HG02571 (cell line): ENCODE data around the gene KIRREL3.

Source experiments
- ATAC-seq: cut with Tn5 transposase; IDR thresholded peaks from one replicate; pipeline ENCODE4 v1.9.1; 2021; ENCODE audit warnings: mild to moderate bottlenecking, moderate library complexity; ENCODE audit not compliant: unreplicated experiment

Gene KIRREL3

DNA sequence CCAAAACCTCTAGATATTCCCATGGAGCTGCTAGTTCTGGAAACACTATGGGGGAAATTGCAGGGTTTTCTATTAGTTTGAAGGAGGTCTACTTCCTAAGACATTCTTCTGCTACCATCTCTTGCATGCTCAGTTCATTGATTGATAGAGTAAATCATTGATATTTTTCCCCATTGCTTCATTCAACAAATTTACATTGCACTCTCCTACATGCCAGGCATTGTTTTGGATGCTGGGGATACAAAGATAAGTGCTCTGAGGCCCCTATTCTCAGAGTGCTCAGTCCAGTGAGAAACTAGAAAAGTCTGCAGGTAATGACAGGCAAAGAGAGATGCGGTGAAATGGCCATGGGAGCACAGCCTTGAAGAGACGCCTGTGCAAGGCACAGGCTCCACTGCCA lies 313.1 kb downstream of the KIRREL3 start:
- ATAC-seq: no peak

DNA sequence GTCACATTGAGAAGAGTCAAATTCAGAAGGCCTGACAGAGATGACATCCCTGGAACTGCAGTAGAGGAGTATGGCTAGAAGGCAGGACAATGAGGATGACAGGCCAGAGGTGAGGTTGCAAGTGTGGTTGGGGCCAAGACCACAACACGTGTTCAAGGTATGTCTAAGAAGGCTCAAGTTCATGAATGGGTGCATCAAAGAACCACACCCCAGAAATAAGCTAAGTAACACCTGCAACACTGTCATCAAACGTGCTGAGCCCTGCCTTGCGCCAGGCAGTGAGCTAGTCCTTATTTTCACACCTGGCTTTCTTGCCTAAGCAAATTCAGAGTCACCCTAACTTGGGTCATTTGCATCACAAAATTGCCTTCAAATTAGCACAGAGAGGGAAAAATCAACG lies 313.6 kb downstream of the KIRREL3 start:
- no peak for ATAC-seq

DNA sequence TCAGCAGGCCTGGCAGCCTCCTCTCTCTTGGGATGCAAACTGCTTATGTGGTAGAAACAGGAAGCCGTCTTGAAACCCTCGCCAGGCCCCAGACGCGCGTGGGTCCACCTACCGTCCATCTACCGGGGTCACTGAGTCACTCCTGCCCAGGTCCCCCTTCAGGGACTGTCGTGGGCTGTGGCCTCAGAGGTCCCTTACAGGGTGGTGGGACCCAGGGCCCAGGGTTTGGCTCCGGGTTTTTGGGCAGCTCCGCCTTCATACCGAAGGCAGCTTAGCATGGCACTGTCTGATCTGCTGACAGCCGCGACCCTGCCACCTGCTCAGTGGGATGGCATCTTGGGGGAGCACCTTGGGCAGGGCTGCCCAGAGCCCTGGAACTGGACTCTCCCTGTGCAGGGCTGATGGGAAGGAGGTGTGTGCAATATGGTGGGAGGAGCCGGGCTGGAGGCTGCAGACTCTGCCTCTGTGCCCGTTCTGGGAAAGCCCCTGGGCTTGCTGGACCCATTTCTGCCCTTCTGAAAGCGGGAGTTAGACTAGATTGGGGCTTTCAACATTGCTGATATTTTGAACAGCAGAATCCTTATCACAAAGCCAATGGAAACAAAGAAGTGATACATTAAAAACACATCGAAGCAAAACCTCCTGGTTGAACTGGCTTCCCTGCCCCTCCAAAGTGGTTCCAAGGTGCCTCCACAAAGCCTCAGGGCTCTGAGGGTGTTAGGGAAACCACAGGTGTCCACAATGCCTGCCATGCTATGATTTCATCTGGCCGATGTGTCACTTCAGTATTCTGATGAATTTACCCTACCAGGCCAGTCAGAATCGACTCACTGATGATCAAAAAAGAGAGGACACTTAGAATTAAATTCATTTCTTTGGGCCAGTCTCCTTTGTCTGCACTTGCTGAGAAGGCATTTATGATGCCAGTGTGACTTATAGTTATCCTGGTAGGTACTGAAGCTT lies 316.5 kb downstream of the KIRREL3 start:
- no peak for ATAC-seq

DNA sequence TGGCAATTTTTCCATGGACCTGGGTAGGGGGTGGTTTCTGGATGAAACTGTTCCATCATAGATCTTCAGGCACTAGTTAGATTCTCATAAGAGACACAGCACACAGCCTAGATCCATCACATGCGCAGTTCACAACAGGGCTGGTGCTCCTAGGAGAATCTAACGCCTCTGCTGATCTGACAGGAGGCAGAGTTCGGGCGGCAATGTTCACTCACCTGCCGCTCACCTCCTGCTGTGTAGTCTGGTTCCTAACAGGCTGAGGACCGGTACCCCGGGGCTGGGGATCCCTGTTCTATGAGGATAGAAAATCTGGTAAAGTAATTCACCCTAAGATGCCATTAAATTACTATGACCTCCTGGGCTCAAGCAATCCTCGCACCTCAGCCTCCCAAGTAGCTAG lies 318.0 kb downstream of the KIRREL3 start:
- ATAC-seq: no peak

DNA sequence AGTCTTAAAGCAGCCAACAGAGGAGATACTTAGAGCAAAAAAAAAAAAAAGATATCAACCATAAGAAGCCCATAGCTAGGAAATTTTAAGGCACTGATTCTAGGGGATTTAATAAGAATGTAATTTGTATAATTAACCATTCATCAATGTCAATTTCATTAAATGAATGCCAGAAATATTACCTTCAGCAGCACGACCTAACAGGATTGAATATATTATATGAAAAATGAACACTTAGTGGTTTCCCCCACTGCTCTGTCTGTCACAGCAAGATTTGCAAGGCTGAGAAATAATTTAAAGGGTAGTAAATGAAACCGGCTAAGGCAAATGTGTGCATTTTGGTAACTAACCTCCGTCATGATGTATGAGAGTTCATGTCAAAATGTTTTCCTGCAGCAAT lies 319.9 kb downstream of the KIRREL3 start:
- ATAC-seq: no peak

DNA sequence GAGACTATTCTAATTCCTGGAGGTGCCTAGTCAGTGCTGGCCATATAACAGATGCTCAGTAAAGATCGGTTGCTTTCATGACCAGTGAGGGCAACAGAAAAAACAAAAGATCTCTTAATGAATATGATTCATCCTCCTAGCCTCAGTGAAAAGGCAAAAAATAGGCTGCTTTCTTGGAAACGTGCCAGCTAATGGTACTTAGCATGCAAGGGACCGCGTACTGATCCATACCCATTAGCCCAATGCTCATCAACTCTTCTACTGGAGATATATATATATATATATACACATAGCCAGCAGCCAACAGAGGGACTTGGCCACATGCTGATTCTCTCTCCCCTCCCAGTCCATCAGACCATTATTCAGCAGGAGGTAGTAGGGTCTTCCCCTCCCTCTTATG lies 320.4 kb downstream of the KIRREL3 start:
- ATAC-seq: no peak

DNA sequence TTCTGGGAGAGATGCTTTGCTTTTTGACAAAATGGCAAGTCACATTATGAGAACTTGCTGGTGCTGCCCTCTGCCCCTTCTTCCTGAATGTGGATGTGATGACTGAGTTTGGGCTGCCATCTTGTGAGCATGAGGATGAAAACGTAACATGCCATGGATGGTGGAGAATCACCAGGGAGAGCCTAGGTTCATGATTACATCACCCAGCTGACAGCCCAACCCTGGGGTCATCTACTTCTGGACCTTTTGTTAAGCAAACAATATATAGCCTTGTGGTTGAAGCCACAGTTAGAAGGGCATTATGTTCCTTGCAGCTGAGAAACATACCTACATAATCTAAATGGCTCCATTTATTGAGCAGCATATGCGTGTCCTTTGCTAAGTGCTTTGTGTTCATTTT lies 321.5 kb downstream of the KIRREL3 start:
- no peak for ATAC-seq

DNA sequence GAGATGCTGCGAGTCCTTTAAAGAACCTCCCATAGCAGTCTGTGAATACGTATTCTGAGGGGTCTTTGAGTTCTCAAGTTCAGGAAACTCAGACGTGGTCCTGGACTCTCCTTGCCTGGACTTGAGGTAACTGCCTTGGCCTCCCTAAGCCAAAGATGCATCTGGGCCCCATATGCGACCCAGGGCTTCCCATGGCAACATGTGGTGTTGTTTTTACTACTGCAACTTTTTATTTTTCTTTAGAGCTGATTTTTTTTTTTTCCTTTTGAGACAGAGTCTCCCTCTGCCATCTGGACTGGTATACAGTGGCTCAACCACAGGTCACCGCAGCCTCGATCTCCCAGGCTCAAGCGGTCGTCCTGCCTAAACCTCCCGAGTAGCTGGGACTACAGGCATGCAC lies 324.0 kb downstream of the KIRREL3 start:
- no peak for ATAC-seq

DNA sequence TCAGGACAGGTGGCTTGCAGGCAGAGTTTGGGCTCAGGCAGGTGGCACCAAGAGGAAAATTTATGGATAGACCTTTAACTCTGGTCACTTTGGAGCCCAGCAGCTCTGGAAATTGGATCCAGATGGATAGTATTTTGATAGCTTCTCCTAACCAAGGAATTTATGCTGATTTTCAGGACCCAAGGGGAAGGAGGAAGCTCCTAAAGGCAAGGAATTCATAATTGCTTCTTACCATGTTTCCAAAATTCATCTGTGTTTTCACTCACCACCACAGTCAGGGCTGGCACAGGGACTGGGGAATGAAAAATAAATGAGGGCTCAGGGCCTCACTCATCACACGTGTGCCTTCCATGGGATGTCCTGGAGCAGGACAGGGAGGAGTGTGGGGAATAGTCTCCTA lies 327.3 kb downstream of the KIRREL3 start:
- no peak for ATAC-seq

DNA sequence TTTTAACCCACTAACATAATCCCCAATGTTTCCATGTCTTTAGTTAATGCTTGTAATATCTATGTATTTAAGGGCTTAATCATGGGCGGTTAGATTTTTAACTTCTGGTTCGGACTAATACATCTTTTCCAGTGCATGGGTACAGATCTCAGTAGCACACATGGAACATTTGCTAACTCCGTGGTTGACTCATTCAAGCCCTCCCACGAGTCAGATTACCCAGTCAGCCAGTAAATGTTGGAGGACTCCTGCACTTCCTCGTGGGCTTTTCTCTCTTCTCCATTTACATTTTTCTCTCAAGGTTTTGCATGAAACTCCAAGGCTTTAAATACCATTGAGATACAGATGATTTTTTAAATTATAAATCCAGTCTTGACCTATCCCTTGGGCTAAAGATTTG lies 331.2 kb downstream of the KIRREL3 start:
- no peak for ATAC-seq

DNA sequence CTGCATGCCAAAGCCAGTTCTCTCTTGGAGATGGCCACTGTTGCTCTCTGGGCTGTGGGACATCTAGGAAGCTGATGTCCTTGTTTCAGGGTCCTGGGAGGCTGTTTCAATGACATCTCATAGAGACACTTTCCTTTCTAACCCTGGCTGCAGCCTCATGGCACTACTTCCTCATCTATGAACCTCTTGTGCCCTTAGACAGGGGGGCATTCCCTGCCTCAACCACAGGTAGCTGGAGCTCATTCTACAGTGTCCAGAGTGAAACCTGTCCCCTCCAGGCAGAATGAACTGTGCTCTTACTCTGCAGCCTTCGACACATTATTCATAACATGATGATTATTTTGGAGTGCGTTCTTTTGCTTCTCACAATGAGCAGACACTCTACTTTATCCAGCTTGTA lies 335.9 kb downstream of the KIRREL3 start:
- no peak for ATAC-seq

DNA sequence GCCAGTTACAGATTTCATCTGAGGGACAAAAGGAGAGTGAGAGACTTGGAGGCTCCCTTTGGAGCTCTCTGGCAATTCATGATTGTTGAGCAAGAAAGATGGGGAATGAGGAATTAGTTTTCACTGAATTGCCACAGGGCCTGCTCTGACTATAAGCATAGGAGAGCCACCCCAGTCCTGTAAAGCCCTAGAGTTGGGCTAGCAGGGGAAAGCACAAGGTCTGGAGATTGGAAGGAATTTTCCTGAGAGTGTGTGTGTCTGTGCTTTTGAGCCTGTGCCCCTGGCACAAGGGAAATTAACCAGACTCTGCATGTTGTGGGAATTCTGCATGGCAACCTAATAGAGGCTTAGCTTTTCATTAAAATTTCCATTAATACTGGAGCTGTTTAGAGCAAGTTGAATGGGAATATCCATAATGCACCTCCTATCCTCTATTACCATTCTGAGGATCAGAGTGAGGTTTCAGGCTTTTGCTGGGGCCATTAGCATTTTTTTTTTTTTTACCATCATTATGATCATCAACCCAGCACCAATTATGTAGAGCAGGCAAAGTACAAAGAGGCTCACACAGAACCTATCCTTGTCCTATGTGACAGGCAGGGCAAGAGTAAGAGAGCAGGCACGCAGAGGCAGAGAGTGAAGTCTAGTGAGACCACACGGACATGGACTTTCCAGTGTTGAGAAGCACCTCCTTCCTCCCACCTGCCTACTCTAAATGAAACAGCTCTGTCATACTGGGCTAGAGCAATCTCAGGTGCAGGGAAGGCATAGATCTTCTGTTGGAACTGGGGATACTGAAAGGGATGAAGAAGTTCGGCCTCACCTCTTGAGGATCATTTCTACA lies 336.6 kb downstream of the KIRREL3 start:
- ATAC-seq: no peak

DNA sequence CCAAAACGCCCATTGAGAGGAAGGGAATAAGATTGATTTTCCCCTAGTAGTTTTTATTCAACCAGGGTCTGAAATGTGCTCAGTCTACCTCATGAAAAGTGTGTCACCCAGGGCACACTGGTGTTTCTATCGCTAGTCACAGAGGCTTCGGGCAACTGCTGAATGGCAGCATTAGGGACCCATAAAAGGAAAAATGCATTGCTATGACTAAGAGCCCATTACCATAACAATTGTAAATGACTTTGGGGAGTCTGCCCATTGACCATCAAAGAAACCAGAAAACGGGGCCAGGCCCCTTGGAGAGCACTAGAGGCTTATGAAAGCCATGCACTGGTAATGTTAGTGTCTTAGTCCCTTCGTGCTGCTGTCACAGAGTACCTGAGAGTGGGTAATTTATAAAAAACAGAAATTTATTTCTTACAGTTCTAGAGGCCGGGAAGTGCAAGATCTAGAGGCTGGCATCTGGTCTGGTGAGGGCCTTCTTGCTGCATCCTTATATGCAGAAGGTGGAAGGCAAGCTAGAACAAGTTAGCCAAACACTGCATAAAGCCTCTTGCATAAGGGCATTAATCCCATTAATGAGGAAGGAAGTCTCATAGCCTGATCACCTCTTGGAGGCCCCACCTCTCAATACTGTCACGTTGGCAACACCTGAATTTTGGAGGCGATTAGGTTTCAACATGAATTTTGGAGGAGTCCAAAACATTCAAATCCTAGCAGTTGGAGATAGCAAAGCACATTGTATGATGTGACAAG lies 338.4 kb downstream of the KIRREL3 start:
- no peak for ATAC-seq

DNA sequence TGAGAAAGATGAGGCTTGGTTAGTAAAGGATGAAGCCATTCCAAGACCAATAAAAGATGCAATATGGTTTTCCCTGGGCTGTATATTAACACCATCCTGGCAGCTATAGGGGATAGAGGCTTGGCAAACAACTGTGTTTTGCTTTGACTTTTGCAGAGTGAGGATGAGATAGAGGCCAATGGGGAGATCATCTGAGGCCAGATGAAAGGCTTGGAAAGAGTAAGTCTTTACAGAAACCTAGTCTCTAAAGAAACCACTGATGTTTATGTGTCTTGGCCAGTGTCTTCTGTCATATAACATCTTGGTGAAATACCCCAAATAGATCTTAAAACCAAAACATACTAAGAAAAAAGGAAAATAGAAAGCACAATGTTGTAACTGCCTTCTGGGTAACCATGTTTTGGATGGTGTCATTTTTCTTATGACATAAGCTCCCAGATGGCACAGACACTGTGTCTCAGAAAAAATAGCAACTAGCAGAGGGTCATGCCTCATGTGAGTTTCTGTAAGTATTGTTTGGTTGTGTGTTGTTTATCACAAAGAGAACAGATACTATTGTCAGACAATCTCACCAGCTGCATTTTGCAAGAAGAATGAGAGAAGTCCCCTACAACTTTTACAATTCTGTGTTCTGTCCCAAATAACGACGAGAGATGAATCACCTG lies 339.7 kb downstream of the KIRREL3 start:
- ATAC-seq: no peak

DNA sequence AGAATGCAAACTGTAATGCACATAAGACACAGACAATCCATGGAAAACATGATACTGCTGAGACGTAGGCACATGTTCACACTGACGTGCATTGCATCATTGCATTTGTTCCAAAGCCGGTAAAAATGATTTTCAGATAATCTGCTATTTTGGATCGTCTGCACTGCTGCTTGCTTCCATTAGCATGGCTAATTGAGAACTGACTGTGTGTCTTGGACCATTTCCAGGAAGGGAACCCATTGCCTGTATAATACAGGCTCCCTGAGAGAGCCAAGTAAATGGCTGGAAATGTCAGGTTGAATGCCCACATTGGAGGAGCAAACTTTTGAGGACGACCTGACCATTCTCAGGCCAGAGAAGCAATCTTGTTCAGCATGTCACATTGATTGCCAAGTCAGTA lies 340.2 kb downstream of the KIRREL3 start:
- ATAC-seq: no peak

DNA sequence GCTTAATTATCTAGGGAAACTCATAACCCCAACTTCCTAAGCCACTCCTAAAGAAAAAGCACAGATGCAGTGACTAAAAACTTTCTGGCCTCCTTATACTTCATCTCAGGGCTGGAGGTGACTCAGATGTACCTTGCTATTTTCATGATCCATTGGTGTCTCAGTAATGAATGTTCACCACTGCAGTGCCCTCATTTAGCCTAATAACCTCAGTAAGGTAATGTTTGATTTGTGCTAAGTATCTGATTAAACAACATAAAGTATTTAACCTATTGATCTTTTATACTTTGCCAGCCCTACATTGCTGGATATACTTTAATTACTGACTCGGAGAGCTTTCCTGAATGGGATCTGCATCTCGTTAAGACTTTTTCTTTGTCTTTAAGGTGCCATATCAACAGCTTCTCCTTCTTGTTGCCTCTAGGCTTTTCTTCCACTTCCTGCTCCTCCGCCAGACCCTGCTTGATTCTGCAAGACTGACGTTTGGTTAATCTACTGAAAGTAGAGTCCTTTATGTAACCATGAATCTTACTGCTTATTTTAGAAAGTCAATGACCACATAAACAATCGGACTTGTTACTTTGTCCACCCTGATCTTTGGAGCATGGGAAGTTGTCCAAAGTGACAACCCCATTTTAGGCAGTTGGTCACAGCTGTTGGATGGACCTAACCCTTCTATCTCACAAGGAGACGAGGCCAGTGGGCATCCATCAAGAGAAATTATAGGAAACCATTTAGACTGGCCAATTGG lies 342.1 kb downstream of the KIRREL3 start:
- ATAC-seq: no peak

DNA sequence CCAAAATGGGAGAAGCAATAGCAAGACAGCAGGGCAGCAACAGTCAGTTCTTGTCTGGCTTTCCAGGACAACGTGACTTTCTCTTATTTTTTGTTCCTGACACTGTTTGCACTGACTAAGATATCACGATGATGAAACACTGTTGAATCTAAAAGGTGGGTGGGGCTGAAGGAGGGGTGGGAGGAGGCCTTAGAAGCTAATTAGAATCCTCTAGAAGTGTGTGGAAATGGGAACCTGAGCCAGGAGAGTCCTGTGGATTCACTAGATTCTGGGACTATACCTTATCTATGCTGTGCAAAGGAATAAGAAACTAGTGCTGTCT lies 344.8 kb downstream of the KIRREL3 start:
- no peak for ATAC-seq

DNA sequence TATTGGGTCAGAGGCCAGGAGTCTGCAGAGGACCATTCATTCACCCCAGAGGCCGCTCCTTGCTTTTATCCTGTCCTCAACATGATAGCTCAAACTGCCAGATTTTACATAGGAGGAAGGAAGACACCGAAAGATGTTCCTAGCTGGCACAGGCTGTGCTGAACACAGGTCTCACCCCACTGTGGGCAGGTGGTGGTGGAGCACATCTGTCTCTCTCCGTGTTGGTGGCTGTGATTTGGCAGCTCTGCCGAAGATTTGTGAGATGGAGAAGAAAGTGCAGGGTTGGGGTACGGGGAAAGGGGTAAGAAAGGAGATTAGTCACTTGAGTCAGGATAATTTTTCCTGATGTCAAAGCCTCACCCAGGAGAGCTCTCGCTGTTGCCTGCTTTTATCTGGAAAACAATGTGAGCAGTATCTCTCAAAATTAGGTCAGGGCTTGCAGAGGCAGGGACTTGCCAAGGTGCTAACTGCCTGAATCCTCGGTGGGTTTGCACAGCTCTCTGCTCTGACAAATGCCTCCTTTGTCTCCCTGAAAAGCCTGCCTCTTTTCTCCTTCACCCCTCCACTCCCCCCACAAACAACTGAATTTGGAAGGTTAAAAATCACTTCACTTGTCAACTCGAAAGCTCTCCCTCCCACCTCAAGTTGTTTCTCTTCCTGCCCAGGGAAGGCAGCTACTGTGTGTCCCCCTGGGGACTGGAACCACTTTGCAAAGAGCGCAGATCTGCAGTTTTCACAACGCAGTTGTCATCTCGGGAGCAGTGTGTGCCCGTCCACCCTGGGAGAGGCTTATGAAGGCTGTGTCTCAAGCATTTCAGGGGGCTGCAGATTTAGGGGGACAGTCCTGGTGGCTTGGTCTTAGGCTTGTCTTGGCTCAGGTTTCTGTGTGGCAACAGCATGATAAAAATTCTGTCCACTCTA lies 345.4 kb downstream of the KIRREL3 start:
- ATAC-seq: no peak

DNA sequence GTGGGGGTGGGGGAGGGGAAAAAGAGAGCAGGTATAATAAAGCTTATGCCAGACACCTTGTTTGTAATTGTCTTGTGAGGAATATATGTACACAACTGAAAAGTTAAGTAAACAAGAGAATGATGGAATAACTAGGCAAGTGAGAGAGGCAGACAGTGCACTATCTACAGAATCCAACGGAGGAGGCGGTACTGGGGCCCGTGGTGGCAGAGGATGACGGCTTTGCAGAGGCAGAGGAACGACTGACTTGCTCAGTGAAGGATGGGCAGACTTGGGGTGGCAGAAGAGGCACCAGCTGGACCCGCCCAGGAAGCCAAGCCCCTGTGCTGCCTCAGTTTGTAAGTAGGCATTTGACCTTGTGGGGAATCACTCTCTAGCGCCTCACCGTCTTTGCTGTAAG lies 347.5 kb downstream of the KIRREL3 start:
- no peak for ATAC-seq
